ENCODE measurements around the gene JAK3.
A peak's percentile ranks its signal among the peaks of the same experiment; 100 is the strongest.
"Not testable (repeated sequence)": the region's sequence is repeated elsewhere in the genome, so short reads cannot be mapped to it uniquely, and the experiment has no call there.

The JAK3 gene
- total RNA-seq = 138 to 199 (median 153) reads per million in 4 experiments

GRCh38 chr19:17847538-17848366, at the start of gene JAK3:
JAK3 (minus strand) TSS chr19:17847982; CDS start chr19:17844417, 3,565 bp downstream.
- peak; percentile 74 for DNase-seq

- DNase-seq = no peak
Measured at GRCh38 chr19:17893766-17894165, 46.0 kb upstream of the JAK3 start.

- DNase-seq = no peak
Measured at GRCh38 chr19:17889609-17890214, 41.9 kb upstream of the JAK3 start.

- no peak for DNase-seq
Measured at GRCh38 chr19:17888260-17888659, 40.5 kb upstream of the JAK3 start.

- not testable (repeated sequence) for DNase-seq
Measured at GRCh38 chr19:17887221-17887620, 39.4 kb upstream of the JAK3 start.

GRCh38 chr19:17886515-17886914, 38.7 kb upstream of the JAK3 start:
- DNase-seq = no peak

GRCh38 chr19:17883627-17884410, 36.0 kb upstream of the JAK3 start:
- DNase-seq = no peak

- DNase-seq = no peak
Measured at GRCh38 chr19:17881701-17882100, 33.9 kb upstream of the JAK3 start.

- no peak for DNase-seq
Measured at GRCh38 chr19:17879466-17879865, 31.7 kb upstream of the JAK3 start.

GRCh38 chr19:17877696-17878095, 29.9 kb upstream of the JAK3 start:
- DNase-seq = no peak

- no peak for DNase-seq
Measured at GRCh38 chr19:17874758-17875135, 27.0 kb upstream of the JAK3 start.

GRCh38 chr19:17873786-17874757, 26.3 kb upstream of the JAK3 start:
- peak; percentile 61 for DNase-seq

- DNase-seq = no peak
Measured at GRCh38 chr19:17872251-17873001, 24.6 kb upstream of the JAK3 start.

- DNase-seq = no peak
Measured at GRCh38 chr19:17871878-17872250, 24.1 kb upstream of the JAK3 start, which contains the start of gene SLC5A5. SLC5A5 (plus strand) TSS chr19:17871945; CDS start chr19:17872320, 375 bp downstream.

- no peak for DNase-seq
Measured at GRCh38 chr19:17871032-17871877, 23.5 kb upstream of the JAK3 start.

GRCh38 chr19:17869114-17869608, 21.4 kb upstream of the JAK3 start:
- no peak for DNase-seq

- DNase-seq = no peak
Measured at GRCh38 chr19:17868669-17869068, 20.9 kb upstream of the JAK3 start.

GRCh38 chr19:17866964-17867486, 19.2 kb upstream of the JAK3 start:
- DNase-seq = no peak

- DNase-seq = no peak
Measured at GRCh38 chr19:17866312-17866963, 18.7 kb upstream of the JAK3 start.
